Eye (tissue), 1 donor: ENCODE results near the gene GPAT2.
"Not testable (repeated sequence)": the region's sequence is repeated elsewhere in the genome, so short reads cannot be mapped to it uniquely, and the experiment has no call there.

Source experiments
- DNase-seq: peaks from one replicate; pipeline ENCODE4 v3.0.0-alpha.2; 2015

GPAT2 gene

GRCh38 chr2:96023701-96024100 lies 11.0 kb downstream of the GPAT2 start:
- not testable (repeated sequence) for DNase-seq

- DNase-seq = peak; percentile 93
Measured at GRCh38 chr2:96022701-96023447, 11.8 kb downstream of the GPAT2 start.

GRCh38 chr2:96022126-96022525 lies 12.6 kb downstream of the GPAT2 start:
- DNase-seq = not testable (repeated sequence)

GRCh38 chr2:96021142-96021541 lies 13.6 kb downstream of the GPAT2 start:
- DNase-seq = not testable (repeated sequence)

- DNase-seq = not testable (repeated sequence)
Measured at GRCh38 chr2:96019909-96020590, 14.7 kb downstream of the GPAT2 start.

GRCh38 chr2:96016321-96016720 lies 18.4 kb downstream of the GPAT2 start:
- not testable (repeated sequence) for DNase-seq

GRCh38 chr2:96012792-96013264 lies 21.9 kb downstream of the GPAT2 start:
- not testable (repeated sequence) for DNase-seq

GRCh38 chr2:96012086-96012791 lies 22.5 kb downstream of the GPAT2 start:
- not testable (repeated sequence) for DNase-seq

GRCh38 chr2:96011129-96011455 lies 23.6 kb downstream of the GPAT2 start:
- DNase-seq = peak; percentile 33

GRCh38 chr2:96010320-96011128 lies 24.2 kb downstream of the GPAT2 start:
- peak; percentile 96 for DNase-seq

- peak; percentile 41 for DNase-seq
Measured at GRCh38 chr2:96009833-96010232, 24.9 kb downstream of the GPAT2 start.

GRCh38 chr2:96008051-96008450 lies 26.7 kb downstream of the GPAT2 start:
- DNase-seq = not testable (repeated sequence)

- DNase-seq = not testable (repeated sequence)
Measured at GRCh38 chr2:96006248-96006647, 28.5 kb downstream of the GPAT2 start.

- peak; percentile 81 for DNase-seq
Measured at GRCh38 chr2:95992520-95993272, 42.0 kb downstream of the GPAT2 start.

- DNase-seq = not testable (repeated sequence)
Measured at GRCh38 chr2:95992102-95992501, 42.6 kb downstream of the GPAT2 start.

GRCh38 chr2:95991351-95992094 lies 43.2 kb downstream of the GPAT2 start, which contains the start of gene ANKRD36C:
TSS of gene ANKRD36C (minus strand) at chr2:95991824. CDS start at chr2:95991708, 116 bp downstream.
- peak; percentile 78 for DNase-seq

- not testable (repeated sequence) for DNase-seq
Measured at GRCh38 chr2:95990884-95991283, 43.8 kb downstream of the GPAT2 start.
